PC-3 (cell line): ENCODE data around the gene CDKN2B-AS1. TPM values are rescaled to one million over a fixed set of nuclear protein-coding genes. Genes with fewer than 3 reads are reported as not detected.

Experiments
- ATAC-seq: fragments of 200-7000 bp; cut with Tn5 transposase; 2 replicates; pipeline ENCODE4 v1.9.1; 2020; ENCODE audit warnings: mild to moderate bottlenecking, moderate library complexity
- BruUV-seq: library from RNA; stranded (reverse); fragments of 400-500 nt; replicated peaks from 2 replicates; lab custom pipeline; 2021; lab: Mats Ljungman, UMichigan
- CTCF ChIA-PET: fragments of 300-600 bp; sonication (Branson Sonifier 250); formaldehyde crosslinking; loops from one replicate; lab custom pipeline; 2022; ENCODE audit warnings: antibody characterized with exemption; lab: Charles Lee
- POLR2A ChIA-PET: fragments of 300-600 bp; sonication (Branson Sonifier 250); formaldehyde crosslinking; loops from one replicate; lab custom pipeline; 2022; ENCODE audit warnings: antibody characterized with exemption; ENCODE audit not compliant: unreplicated experiment; lab: Charles Lee
- DNase-seq: peaks from one replicate; pipeline ENCODE4 v3.0.0-alpha.2; 2015
- H2AFZ ChIP-seq: fragments of 300-600 bp; sonication (generic); 2 replicates; pipeline ENCODE4 v1.6.0; 2016; ENCODE audit warnings: antibody characterized with exemption, low read length
- H3F3A ChIP-seq: fragments of 300-600 bp; sonication (generic); one replicate; pipeline ENCODE4 v1.6.0; 2017; ENCODE audit warnings: antibody characterized with exemption, low read length, control low read depth, mild to moderate bottlenecking; ENCODE audit not compliant: unreplicated experiment
- H3K27ac ChIP-seq: fragments of 300-600 bp; sonication (generic); 2 replicates; pipeline ENCODE4 v1.5.1; 2016; ENCODE audit warnings: mild to moderate bottlenecking, low read length
- H3K27me3 ChIP-seq: fragments of 300-600 bp; sonication (generic); 2 replicates; pipeline ENCODE4 v1.6.1; 2016; ENCODE audit warnings: low read length, mixed read lengths
- H3K36me3 ChIP-seq: fragments of 300-600 bp; sonication (generic); 2 replicates; pipeline ENCODE4 v1.6.1; 2016; ENCODE audit warnings: low read depth, mixed run types, low read length, mixed read lengths
- H3K4me1 ChIP-seq: fragments of 300-600 bp; sonication (generic); 2 replicates; pipeline ENCODE4 v1.5.1; 2016; ENCODE audit warnings: low read length; ENCODE audit not compliant: insufficient read depth
- H3K4me2 ChIP-seq: fragments of 300-600 bp; sonication (generic); 2 replicates; pipeline ENCODE4 v1.6.0; 2016; ENCODE audit warnings: low read length
- H3K4me3 ChIP-seq: fragments of 300-600 bp; sonication (generic); 2 replicates; pipeline ENCODE4 v1.5.1; 2016; ENCODE audit warnings: mild to moderate bottlenecking, low read length, mixed read lengths
- H3K79me2 ChIP-seq: fragments of 300-600 bp; sonication (generic); 2 replicates; pipeline ENCODE4 v1.6.1; 2017; ENCODE audit warnings: low read length, mixed read lengths
- H3K9ac ChIP-seq: fragments of 300-600 bp; sonication (generic); 2 replicates; pipeline ENCODE4 v1.6.0; 2016; ENCODE audit warnings: mild to moderate bottlenecking, low read length
- H3K9me2 ChIP-seq: fragments of 300-600 bp; sonication (generic); replicated peaks from 2 replicates; pipeline ENCODE4 v1.6.1; 2016; ENCODE audit warnings: mixed run types, low read length, mixed read lengths
- H3K9me3 ChIP-seq: fragments of 300-600 bp; sonication (generic); 2 replicates; pipeline ENCODE4 v1.6.1; 2016; ENCODE audit warnings: low read length, mixed read lengths
- H4K20me1 ChIP-seq: fragments of 300-600 bp; sonication (generic); 2 replicates; pipeline ENCODE4 v1.6.1; 2016; ENCODE audit warnings: low read length, mixed read lengths
- CTCF ChIP-seq: fragments of 300-600 bp; sonication (generic); conservative IDR thresholded peaks from 2 replicates; pipeline ENCODE4 v1.5.1; 2017; ENCODE audit warnings: antibody characterized with exemption, low read depth, mild to moderate bottlenecking, low read length
- EZH2 ChIP-seq: fragments of 300-600 bp; sonication (generic); IDR thresholded peaks from one replicate; pipeline ENCODE4 v1.6.1; 2017; ENCODE audit warnings: antibody characterized with exemption, mild to moderate bottlenecking, low read length; ENCODE audit not compliant: unreplicated experiment
- EZH2phosphoT487 ChIP-seq: fragments of 300-600 bp; sonication (generic); IDR thresholded peaks from 2 replicates; pipeline ENCODE4 v1.6.1; 2018; ENCODE audit warnings: mild to moderate bottlenecking, antibody characterized with exemption, low read length, borderline replicate concordance
- intact Hi-C: fragments of 100-400 bp; cut with micrococcal nuclease; formaldehyde crosslinking; loops from 2 replicates; pipeline ENCODE4 v1.9.0; 2023
- total RNA-seq: library from RNA; depleted of rRNA; stranded (reverse); fragments of >200 nt; gene quantifications from 2 replicates; pipeline ENCODE4 v1.2.3, GENCODE V29; 2014

CDKN2B-AS1 gene
- total RNA-seq, 1 experiment from 2014 or later = 2.0 TPM

GRCh38 chr9:21982391-21982790, 12.2 kb upstream of the CDKN2B-AS1 start:
- peaks cover 55% of the 10 kb centered on the region for H3K79me2 ChIP-seq
- no peak overlapping the region for H3K9ac ChIP-seq
- H3K4me2 ChIP-seq = no peak overlapping the region
- intact Hi-C loops = no loop called here
- H3F3A ChIP-seq = no peaks in the 10 kb centered on the region
- ChIA-PET CTCF (interaction anchor here (0.6 kb wide), 1 partner anchor 12 kb away, joined by 3 read pairs; the partner anchor contains the start of gene CDKN2B-AS1), POLR2A (no interaction called here)
- no peak for TF ChIP-seq CTCF
- TF ChIP-seq EZH2phosphoT487 = no peak
- no peak for TF ChIP-seq EZH2
- no peaks in the 10 kb centered on the region for H4K20me1 ChIP-seq
- H3K9me3 ChIP-seq = no peaks in the 10 kb centered on the region
- H3K27ac ChIP-seq = no peak overlapping the region
- peaks cover 4% of the 10 kb centered on the region; the same call in 1 of the 2 replicates for H3K36me3 ChIP-seq
- H3K9me2 ChIP-seq = no peaks in the 10 kb centered on the region
- H3K27me3 ChIP-seq = no peaks in the 10 kb centered on the region
- DNase-seq (no peak), ATAC-seq (no peak)
- H3K4me1 ChIP-seq = peaks cover under 1% of the 10 kb centered on the region; the same call in 1 of the 2 replicates
- BruUV-seq = no TSS peak
- H2AFZ ChIP-seq = no peak overlapping the region
- H3K4me3 ChIP-seq = no peak overlapping the region

- Histone ChIP-seq H3K27me3 (no peaks in the 10 kb centered on the region), H3K9me2 (no peaks in the 10 kb centered on the region), H2AFZ (no peak overlapping the region), H4K20me1 (no peaks in the 10 kb centered on the region), H3K4me3 (no peak overlapping the region), H3K4me1 (peaks cover 7% of the 10 kb centered on the region), H3K79me2 (peaks cover 58% of the 10 kb centered on the region), H3F3A (no peaks in the 10 kb centered on the region), H3K9ac (no peak overlapping the region), H3K4me2 (no peak overlapping the region), H3K9me3 (no peaks in the 10 kb centered on the region), H3K27ac (no peak overlapping the region), H3K36me3 (peaks cover 4% of the 10 kb centered on the region; the same call in 1 of the 2 replicates)
- ChIA-PET POLR2A (interaction anchor here (0.6 to 0.7 kb wide), 2 partner anchors 9 to 120 kb away, joined by 3 read pairs; no protein-coding TSS in a partner anchor), CTCF (interaction anchor here (0.6 kb wide), 2 partner anchors 12 to 20 kb away, joined by 3 read pairs; partner anchors contain the start of gene CDKN2B-AS1)
- no TSS peak for BruUV-seq
- no peak for TF ChIP-seq CTCF
- TF ChIP-seq EZH2phosphoT487 = no peak
- no peak for TF ChIP-seq EZH2
- DNase-seq = no peak
- intact Hi-C loops = no loop called here
- no peak for ATAC-seq
Measured at GRCh38 chr9:21982861-21983560, 11.6 kb upstream of the CDKN2B-AS1 start.

- Histone ChIP-seq H3K4me2 (no peak overlapping the region), H3K9ac (no peak overlapping the region), H3K27ac (no peak overlapping the region), H3K4me1 (peaks cover 13% of the 10 kb centered on the region), H3K9me2 (no peaks in the 10 kb centered on the region), H2AFZ (no peak overlapping the region), H3K27me3 (no peaks in the 10 kb centered on the region), H3F3A (no peaks in the 10 kb centered on the region), H4K20me1 (no peaks in the 10 kb centered on the region), H3K36me3 (peaks cover 2% of the 10 kb centered on the region; the same call in 1 of the 2 replicates), H3K79me2 (peaks cover 61% of the 10 kb centered on the region), H3K9me3 (no peaks in the 10 kb centered on the region), H3K4me3 (no peak overlapping the region)
- ATAC-seq (no peak), DNase-seq (no peak)
- intact Hi-C loops = no loop called here
- ChIA-PET CTCF (no interaction called here), POLR2A (interaction anchor here (0.6 to 0.7 kb wide), 2 partner anchors 8 to 121 kb away, joined by 3 read pairs; no protein-coding TSS in a partner anchor)
- TF ChIP-seq EZH2 (no peak), CTCF (no peak), EZH2phosphoT487 (no peak)
- BruUV-seq = no TSS peak
Measured at GRCh38 chr9:21983561-21983935, 11.0 kb upstream of the CDKN2B-AS1 start.
